ENCODE measurements around the gene PPTC7. TPM values are rescaled to one million over a fixed set of nuclear protein-coding genes. Genes with fewer than 3 reads are reported as not detected.
"Not testable (repeated sequence)": the region's sequence is repeated elsewhere in the genome, so short reads cannot be mapped to it uniquely, and the experiment has no call there.

Gene PPTC7
- total and polyA plus RNA-seq, 7 donors = 16.1 to 30.3 (median 21.0) TPM

- Histone ChIP-seq H3K4me3 (no peak overlapping the region), H3K36me3 (no peaks in the 10 kb centered on the region), H3K27ac (peak overlapping the region in 3 of 4 donors; percentile 31 to 79 (median 36)), H3K27me3 (no peaks in the 10 kb centered on the region), H3K4me1 (peaks cover 0 to 78% (median 65%) of the 10 kb centered on the region in 4 donors), H3K9me3 (no peaks in the 10 kb centered on the region)
- no peak for DNase-seq
- intact Hi-C loops (cut with DNase I) = no loop called here
- TF ChIP-seq POLR2A (IDR thresholded peaks at IDR 0.05) = no peak
- TF ChIP-seq, protein P1, sequence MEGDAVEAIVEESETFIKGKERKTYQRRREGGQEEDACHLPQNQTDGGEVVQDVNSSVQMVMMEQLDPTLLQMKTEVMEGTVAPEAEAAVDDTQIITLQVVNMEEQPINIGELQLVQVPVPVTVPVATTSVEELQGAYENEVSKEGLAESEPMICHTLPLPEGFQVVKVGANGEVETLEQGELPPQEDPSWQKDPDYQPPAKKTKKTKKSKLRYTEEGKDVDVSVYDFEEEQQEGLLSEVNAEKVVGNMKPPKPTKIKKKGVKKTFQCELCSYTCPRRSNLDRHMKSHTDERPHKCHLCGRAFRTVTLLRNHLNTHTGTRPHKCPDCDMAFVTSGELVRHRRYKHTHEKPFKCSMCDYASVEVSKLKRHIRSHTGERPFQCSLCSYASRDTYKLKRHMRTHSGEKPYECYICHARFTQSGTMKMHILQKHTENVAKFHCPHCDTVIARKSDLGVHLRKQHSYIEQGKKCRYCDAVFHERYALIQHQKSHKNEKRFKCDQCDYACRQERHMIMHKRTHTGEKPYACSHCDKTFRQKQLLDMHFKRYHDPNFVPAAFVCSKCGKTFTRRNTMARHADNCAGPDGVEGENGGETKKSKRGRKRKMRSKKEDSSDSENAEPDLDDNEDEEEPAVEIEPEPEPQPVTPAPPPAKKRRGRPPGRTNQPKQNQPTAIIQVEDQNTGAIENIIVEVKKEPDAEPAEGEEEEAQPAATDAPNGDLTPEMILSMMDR (IDR thresholded peaks at IDR 0.05) = no peak
- TF ChIP-seq EP300 (IDR thresholded peaks at IDR 0.05) = no peak
- no peak for TF ChIP-seq POLR2AphosphoS5 (IDR thresholded peaks at IDR 0.05)
- whole genome bisulfite sequencing, 2 donors = 80% methylated on average over 1 of the region's 1 CpG
These were observed 22.2 kb downstream of the PPTC7 start for GRCh38 chr12:110560946-110561345.

DNA sequence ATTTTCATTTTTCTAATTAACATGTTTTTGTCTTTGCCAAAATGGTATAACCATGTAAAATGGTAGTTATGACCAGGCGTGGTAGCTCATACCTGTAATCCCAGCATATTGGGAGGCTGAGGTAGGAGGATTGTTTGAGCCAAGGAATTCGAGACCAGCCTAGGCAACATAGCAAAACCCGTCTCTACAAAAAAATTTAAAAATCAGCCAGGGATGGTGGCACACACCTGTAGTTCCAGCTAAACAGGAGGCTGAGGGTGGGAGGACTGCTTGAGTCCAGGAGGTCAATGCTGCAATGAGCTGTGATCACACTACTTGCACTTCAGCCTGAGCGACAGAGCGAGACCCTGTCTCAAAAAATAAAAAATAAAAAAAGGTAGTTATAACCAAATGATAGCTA, 23.1 kb downstream of the PPTC7 start:
- H3K4me1 ChIP-seq = peaks cover 0 to 78% (median 65%) of the 10 kb centered on the region in 4 donors
- TF ChIP-seq POLR2AphosphoS5 (IDR thresholded peaks at IDR 0.05) (no peak), EP300 (IDR thresholded peaks at IDR 0.05) (no peak), POLR2A (IDR thresholded peaks at IDR 0.05) (no peak)
- TF ChIP-seq, protein P1 (IDR thresholded peaks at IDR 0.05) = no peak

GRCh38 chr12:110558945-110559344, 24.2 kb downstream of the PPTC7 start:
- H3K4me3 ChIP-seq; H3K9me3 ChIP-seq; DNase-seq; intact Hi-C loops (cut with DNase I); H3K36me3 ChIP-seq; H3K27me3 ChIP-seq: not testable (repeated sequence)
- WGBS, 2 donors = 92 to 97% methylated on average over 2 of the region's 2 CpGs
- Histone ChIP-seq H3K27ac (peak overlapping the region in 1 of 4 donors; percentile 16), H3K4me1 (peaks cover 0 to 70% (median 60%) of the 10 kb centered on the region in 4 donors)

More for the DNA sequence above, 23.1 kb downstream of the PPTC7 start:
- H3K4me3 ChIP-seq = no peak overlapping the region
- DNase-seq = no peak
- H3K27ac ChIP-seq = peak overlapping the region in 1 of 4 donors; percentile 16
- H3K9me3 ChIP-seq = no peaks in the 10 kb centered on the region
- H3K27me3 ChIP-seq = no peaks in the 10 kb centered on the region
- WGBS, 2 donors = 96% methylated on average over 5 of the region's 5 CpGs
- intact Hi-C loops (cut with DNase I) = no loop called here
- H3K36me3 ChIP-seq = no peaks in the 10 kb centered on the region

DNA sequence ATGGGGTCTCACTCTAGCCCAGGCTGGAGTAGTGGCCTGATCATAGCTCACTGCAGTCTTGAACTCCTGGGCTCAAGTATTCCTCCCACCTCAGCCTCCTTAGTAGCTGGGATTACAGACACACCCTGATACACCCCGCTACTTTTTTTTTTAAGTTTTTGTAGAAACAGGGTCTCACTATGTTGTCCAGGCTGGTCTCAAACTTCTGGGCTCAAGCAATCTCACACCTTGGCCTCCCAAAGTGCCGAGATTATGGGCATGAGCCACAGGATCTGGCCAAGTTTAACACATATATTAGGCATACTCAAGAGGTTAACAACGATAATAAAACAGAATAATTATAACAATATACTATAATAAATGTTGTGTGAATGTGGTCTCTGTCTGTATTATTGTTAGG, 25.8 kb downstream of the PPTC7 start:
- no peak for TF ChIP-seq POLR2AphosphoS5 (IDR thresholded peaks at IDR 0.05)
- no peak for TF ChIP-seq EP300 (IDR thresholded peaks at IDR 0.05)
- TF ChIP-seq, protein P1 (IDR thresholded peaks at IDR 0.05) = no peak
- TF ChIP-seq POLR2A (IDR thresholded peaks at IDR 0.05) = no peak
- Histone ChIP-seq H3K9me3 (no peaks in the 10 kb centered on the region), H3K4me3 (no peak overlapping the region), H3K4me1 (peaks cover 0 to 69% (median 51%) of the 10 kb centered on the region in 4 donors), H3K27ac (peak overlapping the region; percentile 40 to 59 (median 56)), H3K27me3 (no peaks in the 10 kb centered on the region), H3K36me3 (no peaks in the 10 kb centered on the region)
- intact Hi-C loops (cut with DNase I) = no loop called here
- 87 to 95% methylated on average over 3 of the region's 3 CpGs for WGBS, 2 donors
- no peak for DNase-seq

- no peaks in the 10 kb centered on the region for H3K9me3 ChIP-seq
- H3K36me3 ChIP-seq = no peaks in the 10 kb centered on the region
- no peak for DNase-seq
- H3K4me3 ChIP-seq = no peak overlapping the region
- intact Hi-C loops (cut with DNase I) = no loop called here
- peaks cover 0 to 69% (median 54%) of the 10 kb centered on the region in 4 donors for H3K4me1 ChIP-seq
- H3K27ac ChIP-seq = peak overlapping the region; percentile 40 to 59 (median 56)
- WGBS, 2 donors = 87 to 91% methylated on average over 10 of the region's 10 CpGs
- no peaks in the 10 kb centered on the region for H3K27me3 ChIP-seq
- TF ChIP-seq, protein P1 (IDR thresholded peaks at IDR 0.05) = no peak
- no peak for TF ChIP-seq POLR2A (IDR thresholded peaks at IDR 0.05)
- TF ChIP-seq EP300 (IDR thresholded peaks at IDR 0.05) = no peak
- TF ChIP-seq POLR2AphosphoS5 (IDR thresholded peaks at IDR 0.05) = no peak
These were observed 26.4 kb downstream of the PPTC7 start for GRCh38 chr12:110556705-110557104.

All from sigmoid colon (tissue), 7 donors.